Measurements from ENCODE around the gene MCM3AP.

DNA sequence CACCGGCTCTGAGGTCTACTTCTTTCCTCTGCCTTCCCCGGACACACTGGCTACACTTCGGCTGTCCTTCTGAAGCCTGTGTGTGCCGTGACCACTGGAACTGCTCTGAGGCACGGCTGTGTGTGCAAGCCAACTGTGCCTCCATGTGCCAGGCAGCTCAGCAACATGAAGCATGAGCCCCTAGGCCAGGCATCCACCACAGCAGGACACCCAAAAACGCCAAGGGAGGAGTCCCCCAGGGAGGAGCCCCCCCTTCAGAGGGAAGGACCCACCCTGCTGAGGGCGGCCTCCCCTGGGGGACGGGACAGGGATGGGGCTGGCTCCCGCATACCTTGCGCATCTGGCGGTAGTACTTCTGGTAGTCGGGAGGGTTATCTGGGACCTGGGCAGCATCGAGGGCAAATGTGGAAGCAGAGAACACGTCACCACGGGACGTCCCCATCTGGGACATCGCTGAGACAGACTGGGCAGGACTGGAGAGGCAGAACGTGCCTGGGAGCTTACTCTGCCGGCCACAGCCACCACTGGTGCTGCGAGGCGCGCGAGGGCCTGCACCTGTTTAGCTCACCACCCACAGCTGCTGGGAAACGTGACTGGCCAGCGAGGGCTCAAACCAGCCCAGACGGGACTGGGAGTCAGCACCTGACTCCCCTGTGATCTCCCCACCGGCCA, 77.4 kb downstream of the MCM3AP start:
- no peak for TF ChIP-seq ZNF274 (IDR thresholded peaks at IDR 0.05; ENCODE audit: low read depth, low read length)
- no peak for TF ChIP-seq YY1 (IDR thresholded peaks at IDR 0.05; ENCODE audit: insufficient read depth, insufficient read length)

Data from NT2/D1 (cell line).